Erythroblast (primary cell): ENCODE results near the gene SLC38A5.

Experiments used
- GATA1 ChIP-seq: IDR thresholded peaks from 2 replicates; pipeline ENCODE4 v1.6.1; 2011; ENCODE audit warnings: low read depth, mild to moderate bottlenecking, control low read depth, low read length, moderate library complexity
- POLR2A ChIP-seq: IDR thresholded peaks from 2 replicates; pipeline ENCODE4 v1.6.1; 2011; ENCODE audit warnings: mild to moderate bottlenecking, low read length

- TF ChIP-seq POLR2A (no peak), GATA1 (no peak)
These were observed 10.1 kb upstream of the SLC38A5 start for GRCh38 chrX:48480142-48480541.
